G401 (cell line): Measurements from ENCODE around the gene ISY1. TPM values are rescaled to one million over a fixed set of nuclear protein-coding genes. Genes with fewer than 3 reads are reported as not detected.
"Not testable (repeated sequence)": the region's sequence is repeated elsewhere in the genome, so short reads cannot be mapped to it uniquely, and the experiment has no call there.

ENCODE experiments used
- DNase-seq: peaks from one replicate; pipeline ENCODE4 v3.0.0-alpha.2; 2015; ENCODE audit warnings: low spot score
- in situ Hi-C: cut with HindIII; loops from 2 replicates; pipeline ENCODE4 v1.10.0; 2016; ENCODE audit warnings: low sequenced_read_pairs, mixed read lengths
- total RNA-seq: library from RNA; depleted of rRNA; stranded (reverse); fragments of >200 nt; shearing (Covaris generic); gene quantifications from 2 replicates; pipeline ENCODE4 v1.2.3, GENCODE V29; 2014

Gene ISY1
- total RNA-seq, 1 experiment from 2014 or later = 64.2 TPM

- no peak for DNase-seq
- in situ Hi-C loops = no loop called here
Observed at GRCh38 chr3:129173725-129174124, 12.9 kb upstream of the ISY1 start.

- in situ Hi-C loops = no loop called here
- DNase-seq = no peak
Observed at GRCh38 chr3:129173206-129173605, 12.3 kb upstream of the ISY1 start.

- in situ Hi-C loops = no loop called here
- no peak for DNase-seq
Observed at GRCh38 chr3:129166579-129167332, 5.9 kb upstream of the ISY1 start.

GRCh38 chr3:129165594-129165993 is 4.7 kb upstream of the ISY1 start:
- in situ Hi-C loops = not testable (repeated sequence)

GRCh38 chr3:129164500-129164899 is 3.6 kb upstream of the ISY1 start:
- in situ Hi-C loops = no loop called here
- no peak for DNase-seq

More at GRCh38 chr3:129165594-129165993, 4.7 kb upstream of the ISY1 start:
- DNase-seq = not testable (repeated sequence)

GRCh38 chr3:129162729-129163579 is 2.1 kb upstream of the ISY1 start:
- in situ Hi-C loops = no loop called here
- peak; percentile 23 for DNase-seq

- peak; percentile 23 for DNase-seq
- in situ Hi-C loops = no loop called here
Observed at GRCh38 chr3:129161860-129162271, 1.0 kb upstream of the ISY1 start.

- DNase-seq = no peak
- in situ Hi-C loops = no loop called here
Observed at GRCh38 chr3:129144786-129145185, 16.1 kb downstream of the ISY1 start.

GRCh38 chr3:129141011-129141410 is 19.9 kb downstream of the ISY1 start:
- DNase-seq, in situ Hi-C loops: not testable (repeated sequence)

GRCh38 chr3:129139911-129140310 is 21.0 kb downstream of the ISY1 start:
- in situ Hi-C loops = no loop called here
- no peak for DNase-seq

GRCh38 chr3:129136275-129136674 is 24.6 kb downstream of the ISY1 start:
- in situ Hi-C loops, DNase-seq: not testable (repeated sequence)

GRCh38 chr3:129132097-129132866 is 28.6 kb downstream of the ISY1 start:
- DNase-seq = no peak
- in situ Hi-C loops = no loop called here

- DNase-seq = no peak
- in situ Hi-C loops = no loop called here
Observed at GRCh38 chr3:129131465-129132088, 29.3 kb downstream of the ISY1 start.

GRCh38 chr3:129130291-129130813 is 30.5 kb downstream of the ISY1 start:
- DNase-seq = no peak
- in situ Hi-C loops = no loop called here

- in situ Hi-C loops = no loop called here
- DNase-seq = no peak
Observed at GRCh38 chr3:129128357-129129155, 32.3 kb downstream of the ISY1 start.

GRCh38 chr3:129126726-129127280 is 34.1 kb downstream of the ISY1 start:
- in situ Hi-C loops = no loop called here
- no peak for DNase-seq

GRCh38 chr3:129123314-129124060 is 37.4 kb downstream of the ISY1 start:
- DNase-seq = peak; percentile 14
- in situ Hi-C loops = no loop called here
